Panc1 (cell line): ENCODE results near the gene SEMA4D. TPM values are rescaled to one million over a fixed set of nuclear protein-coding genes. Genes with fewer than 3 reads are reported as not detected.

Experiments used
- ATAC-seq: fragments of 200-7000 bp; cut with Tn5 transposase; 2 replicates; pipeline ENCODE4 v1.9.1; 2020; ENCODE audit warnings: mild to moderate bottlenecking, moderate library complexity
- BruUV-seq: library from RNA; stranded (reverse); fragments of 400-500 nt; replicated peaks from 2 replicates; lab custom pipeline; 2021; lab: Mats Ljungman, UMichigan
- CTCF ChIA-PET: fragments of 300-600 bp; sonication (Branson Sonifier 250); formaldehyde crosslinking; loops from one replicate; lab custom pipeline; 2022; ENCODE audit warnings: antibody characterized with exemption; lab: Charles Lee
- POLR2A ChIA-PET: fragments of 300-600 bp; sonication (Branson Sonifier 250); formaldehyde crosslinking; loops from one replicate; lab custom pipeline; 2022; ENCODE audit warnings: antibody characterized with exemption; lab: Charles Lee
- DNase-seq: peaks from one replicate; pipeline ENCODE4 v3.0.0-alpha.2; 2010; ENCODE audit warnings: low read depth, low spot score
- H3K27ac ChIP-seq: 2 replicates; pipeline ENCODE4 v1.5.1; 2011; ENCODE audit warnings: mild to moderate bottlenecking, low read length, inconsistent platforms
- H3K27me3 ChIP-seq: fragments of 200-500 bp; sonication (Bioruptor generic); 2 replicates; pipeline ENCODE4 v1.6.0; 2014; ENCODE audit warnings: low read length, inconsistent platforms; ENCODE audit not compliant: control insufficient read depth, insufficient read depth
- H3K36me3 ChIP-seq: fragments of 200-500 bp; sonication (Bioruptor generic); 2 replicates; pipeline ENCODE4 v1.5.1; 2014; ENCODE audit warnings: inconsistent platforms, mild to moderate bottlenecking, low read length, moderate library complexity; ENCODE audit not compliant: control insufficient read depth, insufficient read depth
- H3K4me1 ChIP-seq: 2 replicates; pipeline ENCODE4 v1.5.1; 2011; ENCODE audit warnings: inconsistent platforms, mild to moderate bottlenecking, low read length, moderate library complexity; ENCODE audit not compliant: control insufficient read depth, insufficient read depth
- H3K4me3 ChIP-seq, 2 experiments: 2 replicates each; pipeline ENCODE4 v1.5.1; 2011 to 2012; ENCODE audit warnings: low read depth in 2 of 2, low read length in 2 of 2, mild to moderate bottlenecking in 2 of 2, inconsistent platforms in 1 of 2, moderate library complexity in 1 of 2
- H3K9me3 ChIP-seq: fragments of 200-500 bp; sonication (Bioruptor generic); 2 replicates; pipeline ENCODE4 v1.5.1; 2014; ENCODE audit warnings: low read depth, mild to moderate bottlenecking, inconsistent platforms, low read length, moderate library complexity; ENCODE audit not compliant: control insufficient read depth, insufficient read depth
- POLR2AphosphoS5 ChIP-seq: IDR thresholded peaks from 2 replicates; pipeline ENCODE4 v1.6.1; 2012; ENCODE audit warnings: mild to moderate bottlenecking, low read depth, low read length, moderate library complexity
- REST ChIP-seq, 2 experiments: IDR thresholded peaks; 2 replicates each; pipeline ENCODE4 v1.6.1; 2011 to 2012; ENCODE audit warnings: low read depth in 2 of 2, control low read depth in 1 of 2, low read length in 1 of 2, mild to moderate bottlenecking in 1 of 2, moderate library complexity in 1 of 2; ENCODE audit not compliant: insufficient read depth in 1 of 2
- SIN3A ChIP-seq: IDR thresholded peaks from 2 replicates; pipeline ENCODE4 v1.6.1; 2012; ENCODE audit warnings: low read depth, mild to moderate bottlenecking, low read length, moderate library complexity, borderline replicate concordance; ENCODE audit not compliant: insufficient read depth
- TCF7L2 ChIP-seq: IDR thresholded peaks from 2 replicates; pipeline ENCODE4 v1.6.1; 2011; ENCODE audit warnings: mild to moderate bottlenecking, low read depth, low read length, inconsistent platforms
- in situ Hi-C: cut with HindIII; loops from 2 replicates; pipeline ENCODE4 v1.10.0; 2016; ENCODE audit warnings: low sequenced_read_pairs, low pct_unique_long_range_greater_than_20kb
- intact Hi-C: fragments of 100-400 bp; cut with micrococcal nuclease; formaldehyde crosslinking; loops from one replicate; pipeline ENCODE4 v1.10.0; 2022; ENCODE audit not compliant: unreplicated experiment
- total RNA-seq: library from RNA; stranded (reverse); gene quantifications from one replicate; pipeline ENCODE4 v1.2.1, GENCODE V29; 2021; ENCODE audit not compliant: unreplicated experiment
- TF ChIP-seq, protein P1 (sequence below): fragments of 450-650 bp; IDR thresholded peaks from 2 replicates; pipeline ENCODE4 v1.5.1; 2017; ENCODE audit warnings: mild to moderate bottlenecking

Gene SEMA4D
- total RNA-seq, 1 experiment from 2014 or later: 6.5 TPM

- H3K27me3 ChIP-seq: no peaks in the 10 kb centered on the region
- H3K9me3 ChIP-seq: no peaks in the 10 kb centered on the region
- ATAC-seq (no peak), DNase-seq (no peak)
- TF ChIP-seq TCF7L2 (no peak), SIN3A (no peak), POLR2AphosphoS5 (no peak), REST (IDR thresholded peaks at IDR 0.05; ENCODE audit: insufficient read depth in 1 of 2, low read depth in 2 of 2, low read length in 1 of 2) (no peak)
- TF ChIP-seq, protein P1, sequence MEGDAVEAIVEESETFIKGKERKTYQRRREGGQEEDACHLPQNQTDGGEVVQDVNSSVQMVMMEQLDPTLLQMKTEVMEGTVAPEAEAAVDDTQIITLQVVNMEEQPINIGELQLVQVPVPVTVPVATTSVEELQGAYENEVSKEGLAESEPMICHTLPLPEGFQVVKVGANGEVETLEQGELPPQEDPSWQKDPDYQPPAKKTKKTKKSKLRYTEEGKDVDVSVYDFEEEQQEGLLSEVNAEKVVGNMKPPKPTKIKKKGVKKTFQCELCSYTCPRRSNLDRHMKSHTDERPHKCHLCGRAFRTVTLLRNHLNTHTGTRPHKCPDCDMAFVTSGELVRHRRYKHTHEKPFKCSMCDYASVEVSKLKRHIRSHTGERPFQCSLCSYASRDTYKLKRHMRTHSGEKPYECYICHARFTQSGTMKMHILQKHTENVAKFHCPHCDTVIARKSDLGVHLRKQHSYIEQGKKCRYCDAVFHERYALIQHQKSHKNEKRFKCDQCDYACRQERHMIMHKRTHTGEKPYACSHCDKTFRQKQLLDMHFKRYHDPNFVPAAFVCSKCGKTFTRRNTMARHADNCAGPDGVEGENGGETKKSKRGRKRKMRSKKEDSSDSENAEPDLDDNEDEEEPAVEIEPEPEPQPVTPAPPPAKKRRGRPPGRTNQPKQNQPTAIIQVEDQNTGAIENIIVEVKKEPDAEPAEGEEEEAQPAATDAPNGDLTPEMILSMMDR: no peak
- BruUV-seq: no TSS peak
- in situ Hi-C loops: no loop called here
- no peak overlapping the region for H3K27ac ChIP-seq
- H3K4me1 ChIP-seq: no peaks in the 10 kb centered on the region
- intact Hi-C loops: loop anchor here (10.0 kb wide), 1 partner anchor 118 kb away; no protein-coding TSS in a partner anchor
- ChIA-PET POLR2A (no interaction called here), CTCF (no interaction called here)
- no peak overlapping the region for H3K4me3 ChIP-seq
- no peaks in the 10 kb centered on the region for H3K36me3 ChIP-seq
These were observed 71.4 kb downstream of the SEMA4D start for GRCh38 chr9:89426384-89426961.

DNA sequence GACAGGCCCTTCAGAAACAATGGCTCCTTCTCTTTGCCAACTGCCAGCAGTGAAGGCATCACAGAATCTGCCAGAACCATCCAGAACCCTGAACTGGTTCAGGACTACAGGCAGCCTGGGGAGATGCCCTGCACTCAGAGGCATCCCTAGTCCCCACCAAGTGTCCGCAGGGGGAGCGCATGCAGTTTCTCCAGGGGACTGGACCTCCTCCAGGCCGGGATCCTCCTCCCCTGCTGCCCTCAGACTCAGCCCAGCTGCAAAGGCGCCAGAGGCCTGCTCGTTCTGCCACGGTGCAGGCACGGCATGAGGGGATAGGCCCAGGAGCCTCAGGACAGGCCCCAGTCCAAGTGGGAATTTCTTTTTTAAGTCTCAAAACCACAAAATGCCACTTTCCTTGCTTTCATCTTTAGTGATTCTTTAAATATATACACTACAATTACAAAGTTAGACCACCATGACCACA is 72.0 kb downstream of the SEMA4D start:
- in situ Hi-C loops: no loop called here
- DNase-seq: no peak
- H3K27ac ChIP-seq: no peak overlapping the region
- ChIA-PET CTCF (no interaction called here), POLR2A (no interaction called here)
- H3K9me3 ChIP-seq: no peaks in the 10 kb centered on the region
- H3K4me1 ChIP-seq: no peaks in the 10 kb centered on the region
- H3K27me3 ChIP-seq: no peaks in the 10 kb centered on the region
- intact Hi-C loops: loop anchor here (10.0 kb wide), 1 partner anchor 119 kb away; no protein-coding TSS in a partner anchor
- no peak for TF ChIP-seq TCF7L2
- TF ChIP-seq REST (IDR thresholded peaks at IDR 0.05; ENCODE audit: insufficient read depth in 1 of 2, low read depth in 2 of 2, low read length in 1 of 2): no peak
- TF ChIP-seq, protein P1: no peak
- no peak for TF ChIP-seq SIN3A
- no peak for TF ChIP-seq POLR2AphosphoS5
- ATAC-seq: no peak
- H3K4me3 ChIP-seq: no peak overlapping the region
- H3K36me3 ChIP-seq: no peaks in the 10 kb centered on the region
- BruUV-seq: no TSS peak
